BJ (cell line): ENCODE results near the gene TMEM119. TPM values are rescaled to one million over a fixed set of nuclear protein-coding genes. Genes with fewer than 3 reads are reported as not detected.

Source experiments
- CTCF ChIA-PET: fragments of 350-600 bp; formaldehyde crosslinking; extraction: SDS; loops from one replicate; lab custom pipeline; 2021; ENCODE audit warnings: antibody characterized with exemption, inconsistent platforms; lab: Yijun Ruan, JAX
- POLR2A ChIA-PET: fragments of 300-600 bp; sonication (Branson Sonifier 250); formaldehyde crosslinking; extraction: SDS; loops from one replicate; lab custom pipeline; 2021; ENCODE audit warnings: antibody characterized with exemption; lab: Charles Lee
- DNase-seq: peaks from one replicate; pipeline ENCODE4 v3.0.0-alpha.2; 2011; ENCODE audit warnings: low read depth
- H3K27me3 ChIP-seq: 2 replicates; pipeline ENCODE4 v1.6.0; 2011; ENCODE audit warnings: low read length; ENCODE audit not compliant: control insufficient read depth, insufficient read depth
- H3K36me3 ChIP-seq: 2 replicates; pipeline ENCODE4 v1.5.1; 2011; ENCODE audit warnings: low read length; ENCODE audit not compliant: control insufficient read depth, insufficient read depth
- H3K4me3 ChIP-seq: 2 replicates; pipeline ENCODE4 v1.5.1; 2011; ENCODE audit warnings: low read depth, mild to moderate bottlenecking, control low read depth, low read length
- polyA plus RNA-seq: library from polyadenylated mRNA; depleted of rRNA; stranded (reverse); fragments of >200 nt; gene quantifications from 2 replicates; pipeline ENCODE4 v1.2.3, GENCODE V29; 2011
- TF ChIP-seq, protein P1 (sequence below): IDR thresholded peaks from 2 replicates; pipeline ENCODE4 v1.5.1; 2011; ENCODE audit warnings: low read depth, mild to moderate bottlenecking, control low read depth, inconsistent platforms, low read length, moderate library complexity; ENCODE audit not compliant: insufficient read depth

The TMEM119 gene
- polyA plus RNA-seq, 1 experiment = 80.6 TPM

DNA sequence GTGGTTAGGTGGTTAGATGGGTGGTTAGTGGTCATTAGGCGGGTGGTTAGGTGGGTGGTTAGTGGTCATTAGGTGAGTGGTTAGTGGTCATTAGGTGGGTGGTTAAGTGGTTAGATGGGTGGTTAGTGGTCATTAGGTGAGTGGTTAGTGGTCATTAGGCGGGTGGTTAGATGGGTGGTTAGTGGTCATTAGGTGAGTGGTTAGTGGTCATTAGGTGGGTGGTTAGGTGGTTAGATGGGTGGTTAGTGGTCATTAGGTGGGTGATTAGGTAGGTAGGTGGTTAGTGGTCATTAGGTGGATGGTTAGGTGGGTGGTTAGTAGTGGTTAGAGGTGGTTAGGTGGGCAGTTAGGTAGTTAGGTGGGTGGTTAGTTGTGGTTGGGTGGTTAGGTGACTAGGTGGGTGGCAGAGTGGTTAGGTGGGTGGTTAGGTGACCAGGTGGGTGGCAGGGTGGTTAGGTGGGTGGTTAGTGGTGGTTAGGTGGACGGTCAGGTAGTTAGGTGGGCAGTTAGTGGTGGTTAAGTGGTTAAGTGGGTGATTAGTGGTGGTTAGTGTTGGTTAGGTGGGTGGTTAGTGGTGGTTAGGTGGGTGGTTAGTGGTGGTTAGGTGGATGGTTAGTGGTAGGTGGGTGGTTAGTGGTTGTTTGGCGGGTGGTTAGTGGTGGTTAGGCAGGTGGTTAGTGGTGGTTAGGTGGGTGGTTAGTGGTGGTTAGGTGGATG is 8.0 kb upstream of the TMEM119 start:
- DNase-seq = no peak
- Histone ChIP-seq H3K36me3 (no peaks in the 10 kb centered on the region), H3K4me3 (no peak overlapping the region), H3K27me3 (peaks cover 2% of the 10 kb centered on the region; the same call in 1 of the 2 replicates)
- TF ChIP-seq, protein P1, sequence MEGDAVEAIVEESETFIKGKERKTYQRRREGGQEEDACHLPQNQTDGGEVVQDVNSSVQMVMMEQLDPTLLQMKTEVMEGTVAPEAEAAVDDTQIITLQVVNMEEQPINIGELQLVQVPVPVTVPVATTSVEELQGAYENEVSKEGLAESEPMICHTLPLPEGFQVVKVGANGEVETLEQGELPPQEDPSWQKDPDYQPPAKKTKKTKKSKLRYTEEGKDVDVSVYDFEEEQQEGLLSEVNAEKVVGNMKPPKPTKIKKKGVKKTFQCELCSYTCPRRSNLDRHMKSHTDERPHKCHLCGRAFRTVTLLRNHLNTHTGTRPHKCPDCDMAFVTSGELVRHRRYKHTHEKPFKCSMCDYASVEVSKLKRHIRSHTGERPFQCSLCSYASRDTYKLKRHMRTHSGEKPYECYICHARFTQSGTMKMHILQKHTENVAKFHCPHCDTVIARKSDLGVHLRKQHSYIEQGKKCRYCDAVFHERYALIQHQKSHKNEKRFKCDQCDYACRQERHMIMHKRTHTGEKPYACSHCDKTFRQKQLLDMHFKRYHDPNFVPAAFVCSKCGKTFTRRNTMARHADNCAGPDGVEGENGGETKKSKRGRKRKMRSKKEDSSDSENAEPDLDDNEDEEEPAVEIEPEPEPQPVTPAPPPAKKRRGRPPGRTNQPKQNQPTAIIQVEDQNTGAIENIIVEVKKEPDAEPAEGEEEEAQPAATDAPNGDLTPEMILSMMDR = no peak
- CTCF ChIA-PET = interaction anchor here (0.7 kb wide), 1 partner anchor 12 kb away, joined by 3 read pairs; no protein-coding TSS in a partner anchor
- POLR2A ChIA-PET = no interaction called here

DNA sequence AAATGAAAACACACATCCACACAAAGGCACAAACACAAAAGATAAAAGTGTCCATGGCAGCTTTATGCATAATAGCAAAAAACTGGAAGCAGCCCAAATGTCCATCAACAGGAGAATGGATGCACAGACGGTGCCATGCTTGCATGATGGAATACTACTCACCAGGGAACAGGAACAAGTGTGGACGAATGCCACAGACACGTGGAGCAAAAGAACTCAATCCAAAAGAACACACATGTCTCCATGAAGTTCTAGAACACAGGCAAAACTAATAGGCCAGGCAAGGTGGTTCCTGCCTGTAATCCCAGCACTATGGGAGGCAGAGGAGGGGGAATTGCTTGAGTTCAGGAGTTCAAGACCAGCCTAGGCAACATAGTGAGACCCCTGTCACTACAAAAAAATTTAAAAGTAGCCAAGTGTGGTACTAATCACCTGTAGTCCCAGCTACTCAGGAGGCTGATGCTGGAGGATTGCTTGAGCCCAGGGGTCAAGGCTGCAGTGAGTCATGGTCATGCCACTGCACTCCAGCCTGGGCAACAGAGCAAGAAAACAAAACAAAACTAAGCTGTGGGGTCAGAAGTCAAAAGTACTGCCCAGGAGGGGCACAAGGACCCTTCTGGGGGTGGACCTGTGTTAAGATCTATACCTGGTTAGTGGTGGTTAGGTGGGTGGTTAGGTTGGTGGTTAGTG is 7.3 kb upstream of the TMEM119 start:
- POLR2A ChIA-PET = no interaction called here
- Histone ChIP-seq H3K36me3 (no peaks in the 10 kb centered on the region), H3K27me3 (peaks cover 2% of the 10 kb centered on the region; the same call in 1 of the 2 replicates), H3K4me3 (no peak overlapping the region)
- no peak for DNase-seq
- CTCF ChIA-PET = interaction anchor here (1.0 kb wide), 1 partner anchor 41 kb away, joined by 3 read pairs; no protein-coding TSS in a partner anchor
- TF ChIP-seq, protein P1 = no peak

DNA sequence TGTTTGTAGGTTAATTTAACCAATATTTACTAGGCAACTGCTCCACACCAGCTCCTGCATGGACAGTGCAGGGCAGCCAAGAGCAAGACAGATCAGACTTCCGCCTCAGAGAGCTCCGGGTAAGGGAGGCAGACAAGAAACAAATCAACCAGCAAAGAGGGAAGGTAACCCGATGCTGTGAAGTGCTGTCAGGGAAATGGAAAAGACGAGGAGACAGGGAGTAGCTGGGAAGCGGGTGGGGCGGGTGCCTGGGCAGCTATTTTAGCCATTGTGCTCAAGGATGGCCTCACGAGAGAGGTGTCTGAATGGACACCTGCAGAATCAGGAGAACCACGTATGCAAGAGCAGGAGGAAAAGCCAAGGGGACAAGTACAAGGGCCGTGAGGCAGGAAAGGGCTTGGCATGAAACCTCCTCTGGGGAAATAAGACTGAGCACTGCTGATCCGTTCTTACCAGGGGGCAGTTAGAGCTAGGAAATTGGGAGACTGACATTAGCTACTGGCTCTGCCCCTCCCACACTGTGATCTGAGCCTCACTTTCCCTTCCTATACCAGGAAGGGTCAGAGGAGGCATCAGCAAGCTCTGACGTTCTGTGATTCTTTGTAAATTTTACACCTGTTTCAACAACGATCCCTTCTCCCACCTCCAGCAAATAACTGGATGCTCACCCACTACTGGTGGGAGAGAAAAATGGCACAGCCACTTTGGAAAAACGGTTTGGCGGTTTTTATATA is 6.5 kb upstream of the TMEM119 start:
- TF ChIP-seq, protein P1 = no peak
- POLR2A ChIA-PET = no interaction called here

DNA sequence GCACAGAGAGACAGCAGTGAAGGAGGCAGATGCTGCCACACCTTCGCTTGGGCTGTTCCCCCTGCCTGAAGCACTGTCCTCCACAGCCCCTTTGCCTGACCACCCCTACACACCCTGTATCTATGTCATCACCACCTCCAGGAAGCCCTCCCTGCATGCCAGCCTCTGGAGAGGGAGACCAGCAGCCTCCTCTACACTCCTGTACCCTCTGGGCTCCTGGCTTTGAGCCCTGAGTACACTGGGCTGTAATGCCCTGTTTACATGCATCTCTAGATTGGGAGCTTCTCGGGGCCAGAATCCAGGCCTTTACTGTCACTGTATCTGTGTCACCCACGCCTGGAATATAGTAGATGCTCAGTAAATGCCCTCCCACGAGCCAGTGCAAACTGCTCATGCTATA is 5.9 kb upstream of the TMEM119 start:
- H3K27me3 ChIP-seq = peaks cover 2% of the 10 kb centered on the region; the same call in 1 of the 2 replicates
- no peak overlapping the region for H3K4me3 ChIP-seq
- DNase-seq = no peak
- TF ChIP-seq, protein P1 = no peak
- CTCF ChIA-PET = no interaction called here
- H3K36me3 ChIP-seq = no peaks in the 10 kb centered on the region
- POLR2A ChIA-PET = no interaction called here

More for the DNA sequence above, 6.5 kb upstream of the TMEM119 start:
- no peak for DNase-seq
- Histone ChIP-seq H3K36me3 (no peaks in the 10 kb centered on the region), H3K4me3 (no peak overlapping the region), H3K27me3 (peaks cover 2% of the 10 kb centered on the region; the same call in 1 of the 2 replicates)
- CTCF ChIA-PET = interaction anchor here (1.0 kb wide), 1 partner anchor 40 kb away, joined by 3 read pairs; no protein-coding TSS in a partner anchor
